BE2C (cell line): ENCODE data around the gene ATG2B.
A peak's percentile ranks its signal among the peaks of the same experiment; 100 is the strongest.

ENCODE experiments used
- DNase-seq: peaks from one replicate; pipeline ENCODE4 v3.0.0-alpha.2; 2020
- H3K27me3 ChIP-seq: fragments of 250-450 bp; sonication (Bioruptor Pico); 2 replicates; pipeline ENCODE4 v1.5.1; 2020; ENCODE audit warnings: mild to moderate bottlenecking
- H3K36me3 ChIP-seq: fragments of 250-450 bp; sonication (Bioruptor Pico); 2 replicates; pipeline ENCODE4 v1.5.1; 2020; ENCODE audit warnings: mild to moderate bottlenecking
- H3K4me1 ChIP-seq: fragments of 250-450 bp; sonication (Bioruptor Pico); 2 replicates; pipeline ENCODE4 v1.5.1; 2020
- H3K4me3 ChIP-seq: 2 replicates; pipeline ENCODE4 v1.5.1; 2011; ENCODE audit warnings: low read depth, low read length
- H3K9me3 ChIP-seq: fragments of 250-450 bp; sonication (Bioruptor Pico); 2 replicates; pipeline ENCODE4 v1.5.1; 2020
- CTCF ChIP-seq: IDR thresholded peaks from 2 replicates; pipeline ENCODE4 v1.5.1; 2012; ENCODE audit warnings: mild to moderate bottlenecking, low read depth, low read length

Gene ATG2B

DNA sequence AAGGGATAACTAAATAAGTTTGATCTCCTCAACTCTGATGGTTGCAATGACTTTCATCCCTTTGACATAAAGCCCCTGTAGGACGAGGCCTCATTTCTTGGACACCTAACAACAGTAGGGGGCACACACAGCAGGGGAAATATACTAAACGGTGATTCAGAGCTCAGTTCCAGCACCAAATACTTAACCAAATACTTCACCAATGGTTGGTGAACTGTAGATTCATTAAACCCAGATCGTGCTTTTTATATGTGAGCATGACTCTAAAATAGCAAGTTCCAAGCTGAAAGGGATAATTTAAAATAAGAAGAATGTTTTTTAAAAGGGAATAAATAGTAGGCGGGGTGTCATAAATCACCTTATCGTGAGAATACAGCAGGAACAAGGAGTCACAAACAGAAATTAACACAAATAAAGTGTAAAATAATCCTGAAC is 53.2 kb downstream of the ATG2B start:
- peak; percentile 13 for DNase-seq
- Histone ChIP-seq H3K9me3 (no peaks in the 10 kb centered on the region), H3K4me1 (peaks cover 2% of the 10 kb centered on the region; the same call in 1 of the 2 replicates), H3K4me3 (no peak overlapping the region), H3K27me3 (no peaks in the 10 kb centered on the region), H3K36me3 (peaks cover 24% of the 10 kb centered on the region)
- peak; percentile 35; the same call in 1 of the 2 replicates for TF ChIP-seq CTCF

DNA sequence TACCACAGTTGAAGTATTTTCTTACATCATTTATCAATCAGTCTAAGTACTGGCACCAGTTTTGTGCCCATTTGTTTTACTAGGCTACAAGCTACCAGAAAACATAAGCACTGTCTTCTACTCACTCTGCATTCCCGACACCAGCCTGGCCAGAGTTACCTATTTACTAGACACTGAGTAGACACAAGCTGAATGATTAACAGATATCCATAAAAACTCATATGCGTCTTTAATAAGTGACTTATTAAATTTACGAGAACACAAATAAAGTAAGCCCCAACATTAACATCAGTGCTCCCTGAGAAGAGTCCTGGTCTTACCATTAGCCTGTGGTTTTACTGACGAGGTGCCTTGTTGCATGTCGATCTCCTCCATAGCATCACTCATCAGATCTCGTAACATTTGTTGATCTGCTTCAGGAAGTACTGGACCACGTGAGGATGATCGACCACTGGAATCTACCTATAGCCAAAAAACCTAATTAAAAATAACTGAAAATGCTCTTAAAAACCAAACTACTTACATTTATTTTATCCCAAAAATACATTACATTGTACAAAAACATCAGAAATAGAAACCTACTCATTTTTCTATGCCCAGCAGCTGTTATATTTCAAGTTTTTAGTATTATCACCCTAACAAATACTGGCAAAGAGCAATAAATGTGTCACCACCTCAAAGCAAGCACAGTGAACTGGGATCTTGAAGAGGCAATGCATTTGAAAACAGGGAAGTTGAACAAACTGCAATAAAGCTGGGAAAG is 53.8 kb downstream of the ATG2B start:
- Histone ChIP-seq H3K4me1 (peaks cover 2% of the 10 kb centered on the region; the same call in 1 of the 2 replicates), H3K4me3 (no peak overlapping the region), H3K27me3 (no peaks in the 10 kb centered on the region), H3K9me3 (no peaks in the 10 kb centered on the region), H3K36me3 (peaks cover 24% of the 10 kb centered on the region)
- DNase-seq = no peak
- no peak for TF ChIP-seq CTCF

DNA sequence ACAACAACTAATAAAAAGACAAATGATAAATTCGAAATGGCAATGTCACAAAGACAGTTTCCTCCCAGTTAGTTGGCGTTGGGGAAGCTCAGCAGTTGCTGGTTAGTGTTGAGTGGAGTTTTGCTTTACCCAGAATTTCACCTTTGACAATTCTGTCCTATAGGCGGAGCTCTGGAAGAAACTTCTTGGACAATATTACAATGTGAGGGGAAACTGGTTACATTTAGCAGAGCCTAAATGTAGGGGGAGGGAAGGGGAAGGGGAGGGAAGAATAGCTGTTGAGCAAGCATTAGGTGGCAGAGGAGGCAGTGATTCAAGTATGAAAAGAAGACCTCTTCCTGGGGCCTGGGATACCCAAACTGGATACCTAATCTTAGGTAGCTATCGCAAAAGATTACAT is 55.7 kb downstream of the ATG2B start:
- Histone ChIP-seq H3K4me3 (no peak overlapping the region), H3K4me1 (peaks cover 2% of the 10 kb centered on the region; the same call in 1 of the 2 replicates), H3K27me3 (no peaks in the 10 kb centered on the region), H3K36me3 (peaks cover 24% of the 10 kb centered on the region), H3K9me3 (no peaks in the 10 kb centered on the region)
- TF ChIP-seq CTCF = peak; percentile 33; the same call in 1 of the 2 replicates
- no peak for DNase-seq

DNA sequence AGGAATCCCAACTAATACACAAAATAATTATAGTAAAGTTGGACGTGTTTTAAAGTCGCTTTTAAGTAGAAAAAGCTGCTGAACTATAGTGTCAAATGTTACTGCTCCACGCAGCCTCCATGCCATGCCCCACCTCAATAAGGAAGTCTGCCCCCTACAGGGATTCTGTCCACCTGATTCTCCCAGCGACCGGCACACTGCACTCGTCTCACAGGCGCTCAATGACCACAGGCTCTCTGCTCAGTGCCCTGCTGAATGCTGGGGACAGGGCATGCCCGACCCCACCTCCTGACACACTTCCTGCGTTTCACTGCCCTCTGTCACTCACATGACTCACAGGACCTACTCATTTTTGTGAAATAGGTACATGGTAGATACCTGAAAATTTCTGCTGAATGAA is 58.2 kb downstream of the ATG2B start:
- H3K36me3 ChIP-seq = peaks cover 21% of the 10 kb centered on the region
- no peaks in the 10 kb centered on the region for H3K9me3 ChIP-seq
- peak; percentile 62 for TF ChIP-seq CTCF
- H3K27me3 ChIP-seq = no peaks in the 10 kb centered on the region
- DNase-seq = peak; percentile 38
- peaks cover 2% of the 10 kb centered on the region; the same call in 1 of the 2 replicates for H3K4me1 ChIP-seq
- no peak overlapping the region for H3K4me3 ChIP-seq

- no peak for DNase-seq
- no peaks in the 10 kb centered on the region for H3K9me3 ChIP-seq
- no peak for TF ChIP-seq CTCF
- H3K4me1 ChIP-seq = peaks cover 9% of the 10 kb centered on the region
- H3K4me3 ChIP-seq = no peak overlapping the region
- no peaks in the 10 kb centered on the region for H3K27me3 ChIP-seq
- H3K36me3 ChIP-seq = peaks cover 12% of the 10 kb centered on the region
Observed at GRCh38 chr14:96303981-96304380, 59.2 kb downstream of the ATG2B start.

DNA sequence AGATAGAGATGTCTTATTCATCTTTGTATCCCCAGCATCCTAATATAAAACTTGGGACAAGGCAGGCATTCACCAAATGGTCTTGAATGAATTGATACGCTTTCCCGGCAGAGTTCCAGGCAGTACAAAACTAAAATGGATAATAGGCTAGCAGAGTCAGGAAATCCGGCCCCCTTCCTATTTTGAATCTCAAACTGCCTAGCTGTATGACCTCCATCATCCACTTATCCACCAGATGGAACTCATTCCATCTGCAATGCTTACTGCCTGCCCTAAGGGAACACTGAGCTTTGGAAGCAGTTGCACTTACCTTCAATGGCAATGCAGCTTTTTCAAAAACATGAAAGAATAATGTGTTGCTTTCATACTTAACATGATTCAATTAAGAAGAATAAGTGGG is 63.7 kb downstream of the ATG2B start:
- peak; percentile 22; the same call in 1 of the 2 replicates for TF ChIP-seq CTCF
- Histone ChIP-seq H3K4me3 (no peak overlapping the region), H3K4me1 (peaks cover 6% of the 10 kb centered on the region), H3K27me3 (no peaks in the 10 kb centered on the region), H3K36me3 (peaks cover 6% of the 10 kb centered on the region), H3K9me3 (no peaks in the 10 kb centered on the region)
- DNase-seq = peak; percentile 33
